Ureter (tissue), 1 donor: ENCODE results near the gene CAST. TPM values are rescaled to one million over a fixed set of nuclear protein-coding genes. Genes with fewer than 3 reads are reported as not detected.
"Not testable (repeated sequence)": the region's sequence is repeated elsewhere in the genome, so short reads cannot be mapped to it uniquely, and the experiment has no call there.

ENCODE experiments used
- DNase-seq: peaks from one replicate; pipeline ENCODE4 v3.0.0-alpha.2; 2020; ENCODE audit warnings: low spot score
- total RNA-seq: library from RNA; stranded (reverse); gene quantifications from one replicate; pipeline ENCODE4 v1.2.4, GENCODE V29; 2023
- donor health status: DM: yes; HTN: yes; CAD: no.

CAST gene, protein sequence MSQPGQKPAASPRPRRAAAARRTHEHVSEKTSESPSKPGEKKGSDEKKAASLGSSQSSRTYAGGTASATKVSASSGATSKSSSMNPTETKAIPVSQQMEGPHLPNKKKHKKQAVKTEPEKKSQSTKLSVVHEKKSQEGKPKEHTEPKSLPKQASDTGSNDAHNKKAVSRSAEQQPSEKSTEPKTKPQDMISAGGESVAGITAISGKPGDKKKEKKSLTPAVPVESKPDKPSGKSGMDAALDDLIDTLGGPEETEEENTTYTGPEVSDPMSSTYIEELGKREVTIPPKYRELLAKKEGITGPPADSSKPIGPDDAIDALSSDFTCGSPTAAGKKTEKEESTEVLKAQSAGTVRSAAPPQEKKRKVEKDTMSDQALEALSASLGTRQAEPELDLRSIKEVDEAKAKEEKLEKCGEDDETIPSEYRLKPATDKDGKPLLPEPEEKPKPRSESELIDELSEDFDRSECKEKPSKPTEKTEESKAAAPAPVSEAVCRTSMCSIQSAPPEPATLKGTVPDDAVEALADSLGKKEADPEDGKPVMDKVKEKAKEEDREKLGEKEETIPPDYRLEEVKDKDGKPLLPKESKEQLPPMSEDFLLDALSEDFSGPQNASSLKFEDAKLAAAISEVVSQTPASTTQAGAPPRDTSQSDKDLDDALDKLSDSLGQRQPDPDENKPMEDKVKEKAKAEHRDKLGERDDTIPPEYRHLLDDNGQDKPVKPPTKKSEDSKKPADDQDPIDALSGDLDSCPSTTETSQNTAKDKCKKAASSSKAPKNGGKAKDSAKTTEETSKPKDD
- total RNA-seq, result 473 TPM

DNA sequence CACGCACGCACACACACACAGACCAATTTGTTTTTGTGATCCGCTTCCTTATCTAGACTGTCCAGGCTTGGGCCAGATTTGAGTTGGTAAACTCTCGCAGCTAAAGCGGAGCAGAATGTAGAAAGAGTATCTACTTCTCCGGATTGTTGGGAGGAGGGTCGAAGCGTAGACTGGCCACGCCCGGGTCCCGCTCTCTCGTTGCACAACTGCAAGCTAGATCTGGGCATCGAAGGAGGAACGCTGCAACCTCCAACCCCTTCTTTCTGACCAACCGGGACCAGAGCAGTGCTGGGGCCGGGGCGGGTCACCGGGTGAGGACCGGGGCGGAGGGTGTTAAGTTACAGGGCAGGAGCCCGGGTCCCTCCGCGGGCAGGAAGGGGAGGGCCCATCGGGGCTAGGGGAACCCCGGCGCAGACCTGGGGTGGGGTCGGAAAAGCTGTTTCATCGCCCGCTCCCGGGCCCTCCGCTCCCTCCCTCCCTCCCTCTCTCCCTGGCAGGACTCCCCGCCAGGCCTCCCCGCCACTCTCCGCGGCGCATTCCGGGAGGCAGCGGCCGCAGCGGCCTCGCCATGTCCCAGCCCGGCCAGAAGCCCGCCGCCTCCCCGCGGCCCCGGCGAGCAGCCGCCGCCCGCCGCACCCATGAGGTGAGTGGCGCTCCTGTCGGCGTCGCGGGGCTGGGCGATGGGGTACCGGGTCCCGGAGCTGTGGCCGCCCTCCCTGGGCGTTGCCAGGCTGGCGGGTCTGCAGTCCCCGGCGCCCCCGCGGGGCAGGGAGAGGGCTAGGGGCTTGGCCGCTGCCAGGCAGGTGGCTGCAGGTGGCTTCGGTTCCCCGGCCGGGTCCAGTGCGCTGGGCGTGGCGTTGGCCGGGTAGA is at the start of gene CAST:
Gene CAST (plus strand): TSS at position 522 of the 870 bp plus-strand sequence. CDS start 47 bp downstream, at position 569.
- DNase-seq, result peak; percentile 95

DNA sequence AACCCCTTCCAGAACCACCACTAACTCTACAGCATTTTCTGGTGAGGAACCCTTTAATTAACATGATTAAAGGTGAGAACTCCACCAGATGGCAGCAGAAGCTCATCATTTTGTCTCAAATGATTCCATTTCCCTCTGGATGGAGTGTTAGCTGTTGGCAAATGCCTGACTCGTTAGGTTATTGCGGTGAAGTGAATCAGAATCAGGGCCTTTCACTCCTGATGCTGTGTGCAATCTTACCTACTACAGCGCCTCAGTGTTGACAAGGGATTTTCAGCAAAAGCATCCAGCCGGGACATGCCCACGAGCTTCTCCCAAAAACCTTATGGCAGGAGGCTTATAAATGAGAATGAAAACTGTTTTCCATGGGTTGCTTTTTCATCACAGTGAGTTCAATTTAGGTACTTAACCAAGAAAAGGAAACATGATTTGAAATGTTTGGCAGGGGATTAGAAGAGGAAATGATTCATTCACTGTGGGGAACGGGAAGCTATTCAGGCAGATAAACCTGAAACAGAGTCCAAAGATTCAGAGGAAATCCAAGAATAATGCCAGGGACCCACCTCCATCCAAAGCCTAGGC is 48.0 kb upstream of the CAST start:
- DNase-seq, result peak; percentile 73

DNA sequence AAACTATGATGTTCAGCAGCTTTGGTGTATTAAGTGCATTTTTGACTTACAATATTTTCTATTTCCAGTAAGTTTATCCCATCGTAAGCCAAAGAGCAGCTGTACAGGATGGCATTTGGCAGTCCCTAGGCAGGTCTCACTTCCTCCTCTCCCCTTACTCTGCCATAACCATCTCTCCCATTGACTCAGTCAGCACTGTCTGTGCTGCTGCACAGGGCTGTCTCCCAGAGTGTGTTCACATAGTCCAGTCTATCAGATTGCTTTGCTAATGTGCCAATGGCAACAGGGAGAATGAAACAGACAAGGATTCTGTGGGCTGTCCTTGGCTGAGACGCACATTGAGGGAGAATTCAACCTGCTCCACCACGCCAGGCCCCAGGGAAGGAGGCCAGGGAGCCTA is 47.0 kb upstream of the CAST start:
- DNase-seq, result no peak

DNA sequence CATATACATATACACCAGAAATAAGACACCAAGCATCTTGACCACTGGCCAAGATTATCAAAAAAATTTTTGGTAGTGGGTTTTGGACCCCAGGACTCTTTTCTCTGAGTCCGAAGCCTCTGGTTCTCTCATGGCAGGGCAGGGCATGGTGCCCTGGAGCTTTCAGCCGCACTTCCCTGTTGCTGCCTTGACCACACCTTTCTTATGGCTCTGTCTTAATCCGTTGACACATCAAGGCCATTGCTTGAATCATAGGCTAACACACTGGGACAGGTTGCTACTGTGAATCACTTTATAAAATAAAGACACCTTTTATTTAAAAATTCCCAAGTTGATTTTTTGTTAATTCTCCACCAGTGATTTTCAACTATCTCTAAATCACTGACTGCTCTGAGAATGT is 45.4 kb upstream of the CAST start:
- no peak for DNase-seq

DNA sequence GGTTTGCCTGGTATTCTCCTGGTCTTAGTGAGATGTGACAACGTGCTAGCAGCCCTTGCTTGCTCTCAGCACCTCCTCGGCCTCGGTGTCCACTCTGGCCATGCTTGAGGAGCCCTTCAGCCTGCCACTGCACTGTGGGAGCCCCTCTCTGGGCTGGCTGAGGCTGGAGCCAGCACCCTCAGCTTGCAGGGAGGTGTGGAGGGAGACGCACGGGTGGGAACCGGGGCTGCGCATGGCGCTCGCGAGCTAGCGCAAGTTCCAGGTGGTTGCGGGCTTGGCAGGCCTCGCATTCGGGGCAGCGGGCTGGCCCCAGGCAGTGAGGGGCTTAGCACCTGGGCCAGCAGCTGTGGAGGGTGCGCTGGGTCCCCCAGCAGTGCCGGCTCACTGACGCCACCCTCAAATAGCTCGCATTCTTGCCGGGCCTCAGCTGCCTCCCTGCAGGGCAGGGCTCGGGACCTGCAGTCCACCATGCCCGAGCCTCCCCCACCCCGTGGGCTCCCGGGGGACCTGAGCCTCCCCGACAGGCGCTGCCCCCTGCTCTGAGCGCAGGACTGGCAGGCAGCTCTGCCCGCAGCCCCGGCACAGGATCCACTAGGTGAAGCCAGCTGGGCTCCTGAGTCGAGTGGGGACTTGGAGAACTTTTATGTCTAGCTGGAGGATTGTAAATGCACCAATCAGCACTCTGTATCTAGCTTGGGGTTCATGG is 43.7 kb upstream of the CAST start:
- DNase-seq, result not testable (repeated sequence)

DNA sequence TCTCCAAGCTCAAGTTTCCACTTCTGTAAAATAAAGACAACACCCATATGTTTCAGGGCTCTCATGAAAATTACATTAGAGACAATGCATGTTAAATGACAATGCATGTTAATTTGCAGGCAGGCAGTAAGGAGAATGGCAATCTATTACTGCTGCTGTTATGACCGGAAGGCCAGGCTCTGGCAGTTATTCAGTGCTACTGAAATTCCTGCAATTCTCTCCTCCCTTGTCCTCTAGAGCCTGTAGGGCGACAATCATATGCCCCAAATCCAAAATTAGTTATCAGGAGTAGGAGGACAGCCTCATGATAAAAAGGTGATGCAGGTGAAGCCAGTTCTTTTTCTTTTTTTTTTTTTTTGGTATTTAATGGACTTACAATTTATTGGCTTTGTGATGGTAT is 42.2 kb upstream of the CAST start:
- DNase-seq, result no peak

DNA sequence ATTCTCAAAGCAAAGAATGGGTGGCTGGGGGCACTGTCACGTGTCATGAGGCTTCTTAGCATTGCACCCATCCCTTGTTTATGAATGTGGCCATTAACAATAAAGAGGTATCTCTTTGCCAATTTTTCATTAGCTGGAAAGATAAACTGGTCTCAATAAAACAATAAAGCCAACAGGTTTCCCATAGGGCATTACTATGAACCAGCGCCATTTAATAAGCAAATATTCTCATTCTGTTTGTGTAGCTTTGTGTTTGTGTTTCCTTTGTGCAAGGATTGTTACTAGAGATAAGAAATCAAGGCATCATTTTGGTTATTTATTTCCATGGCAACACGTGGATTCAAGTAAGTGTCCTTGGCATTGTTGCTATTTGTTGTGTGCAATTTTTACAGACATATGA is 37.6 kb upstream of the CAST start:
- DNase-seq, result no peak

DNA sequence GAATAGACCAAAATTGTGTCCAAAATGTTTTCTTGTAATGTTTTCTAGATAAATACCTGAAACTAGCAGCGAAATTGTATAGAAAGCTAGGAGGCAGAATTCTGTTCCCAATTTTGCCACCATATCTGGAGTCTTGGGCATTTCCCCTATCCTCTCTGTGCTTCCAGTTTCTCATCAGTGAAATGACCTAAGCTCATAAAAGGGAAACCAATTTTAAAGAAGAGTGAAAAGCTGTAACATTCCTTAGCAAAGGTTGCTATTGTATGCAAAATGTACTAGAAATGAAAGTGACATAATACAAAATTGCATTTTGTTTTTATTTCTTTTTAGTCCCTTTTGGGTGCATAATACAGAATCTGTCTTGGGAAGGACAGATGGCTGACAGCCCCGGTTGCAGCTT is 36.8 kb upstream of the CAST start:
- DNase-seq, result no peak

DNA sequence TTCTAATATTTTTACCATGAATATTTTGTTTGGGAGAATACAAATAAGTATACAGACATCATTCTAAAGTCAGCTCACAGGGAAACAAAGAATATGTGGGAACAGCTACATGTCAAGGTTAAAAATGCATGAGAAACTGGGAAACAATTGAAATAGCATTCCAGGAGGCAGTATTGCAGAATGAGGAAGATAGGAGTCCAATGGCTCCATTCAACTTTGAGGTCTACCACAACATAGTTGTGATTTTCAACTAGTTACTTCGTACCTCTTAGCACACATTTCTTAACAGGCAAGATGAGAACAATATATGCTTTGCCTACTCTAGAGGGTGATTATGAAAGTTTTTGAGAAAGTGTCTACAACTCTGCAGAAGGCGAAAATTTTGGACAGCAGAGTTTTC is 35.2 kb upstream of the CAST start:
- no peak for DNase-seq

DNA sequence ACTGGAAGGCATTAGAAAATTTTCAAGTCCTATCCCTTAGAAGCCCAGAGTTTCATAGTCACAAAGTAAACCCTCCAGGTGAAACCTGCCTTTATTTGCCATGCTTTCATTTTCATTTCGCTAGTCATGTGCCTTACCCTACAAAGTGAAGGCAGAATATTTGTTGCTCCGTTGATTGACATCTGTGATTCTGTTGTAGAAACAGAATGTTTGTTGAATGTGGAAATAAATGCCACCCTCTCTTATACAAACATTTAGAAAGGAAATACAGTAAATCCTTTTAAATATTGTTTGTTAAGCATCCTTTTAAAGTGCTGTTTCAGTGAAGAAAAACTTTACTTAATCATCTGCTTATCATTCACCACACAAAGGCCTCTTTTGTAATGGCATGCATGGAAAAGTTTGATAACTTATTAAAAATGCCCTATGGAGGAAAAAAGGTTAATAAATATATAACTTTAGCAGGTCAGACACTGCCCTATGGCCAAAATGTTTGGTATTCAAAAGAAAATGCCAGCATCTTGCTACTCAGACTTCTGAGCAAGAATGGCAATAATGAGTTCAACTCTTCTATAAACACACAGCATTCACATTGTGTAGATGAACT is 34.3 kb upstream of the CAST start:
- DNase-seq, result no peak

DNA sequence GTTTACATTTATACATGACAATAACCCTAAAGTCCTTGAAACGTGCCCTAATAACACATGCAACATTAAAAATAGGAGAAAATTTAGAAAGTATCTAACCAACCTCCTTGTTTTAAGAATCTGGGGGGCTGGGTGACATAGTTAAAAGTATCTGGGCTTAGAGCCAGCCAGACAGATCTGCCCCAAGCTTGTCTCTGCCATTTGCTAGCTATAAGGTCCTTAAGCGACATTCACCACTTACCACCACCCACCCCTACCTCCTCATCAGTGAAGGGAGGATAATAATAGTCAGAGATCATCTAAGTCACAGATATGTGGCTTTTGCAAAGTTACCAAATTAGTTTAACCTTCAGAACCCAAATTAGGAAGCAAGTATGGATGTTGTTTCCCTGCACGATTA is 33.8 kb upstream of the CAST start:
- DNase-seq, result no peak

DNA sequence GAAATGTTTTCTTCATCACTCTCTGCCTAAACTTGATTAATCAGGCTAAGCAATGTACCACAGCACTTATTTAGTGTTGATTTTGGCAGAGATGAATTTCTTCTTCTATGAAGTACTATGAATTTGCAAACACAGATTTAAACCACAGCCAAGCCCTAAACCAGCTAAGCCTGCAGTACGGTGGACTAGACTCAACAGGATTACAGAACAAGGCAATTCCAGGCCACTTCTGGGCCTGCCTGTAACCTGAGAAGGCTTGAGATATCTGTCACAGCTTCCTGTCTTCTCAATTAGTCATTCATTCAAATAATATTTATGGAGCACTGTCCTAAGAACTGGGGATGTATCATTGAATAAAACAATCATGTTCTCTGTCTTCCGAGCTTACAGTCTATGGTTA is 32.4 kb upstream of the CAST start:
- DNase-seq, result peak; percentile 66

DNA sequence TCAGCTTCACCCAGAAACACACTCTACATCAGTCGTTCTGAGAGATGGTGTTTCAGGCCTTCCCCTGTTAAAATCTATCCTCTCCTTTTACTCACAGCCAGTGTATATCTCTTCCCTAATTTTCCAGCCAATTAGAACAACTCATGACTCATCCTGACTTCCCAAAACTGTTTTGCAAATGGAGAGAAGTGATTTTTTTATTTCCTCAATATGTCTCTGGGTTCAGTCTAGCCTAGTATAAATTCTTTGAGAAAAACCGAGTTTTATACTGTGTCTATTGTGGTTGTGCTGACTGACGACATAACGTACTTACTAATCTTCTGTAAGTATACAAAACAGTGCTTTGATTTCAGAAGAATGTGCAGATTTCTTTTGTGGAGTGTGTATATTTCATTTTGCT is 28.4 kb upstream of the CAST start:
- DNase-seq, result no peak

DNA sequence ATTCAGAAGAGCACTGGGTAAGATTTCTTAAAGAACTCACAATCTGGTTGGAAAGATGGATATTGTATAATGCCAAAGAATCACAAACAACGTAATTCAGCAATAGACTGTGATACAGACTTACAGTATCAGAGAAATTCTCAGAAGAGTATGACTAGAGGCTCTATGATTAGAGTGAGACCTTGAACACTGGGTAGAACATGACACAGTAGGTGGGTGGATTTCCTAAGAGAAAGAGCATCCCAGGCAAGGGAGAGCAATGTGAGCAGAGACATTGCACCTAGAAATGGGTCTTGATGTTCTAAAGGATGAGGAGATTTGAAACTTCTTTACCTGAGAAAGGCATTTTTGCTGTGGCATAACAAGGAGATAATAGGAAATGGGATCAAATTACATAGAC is 27.3 kb upstream of the CAST start:
- DNase-seq, result no peak

DNA sequence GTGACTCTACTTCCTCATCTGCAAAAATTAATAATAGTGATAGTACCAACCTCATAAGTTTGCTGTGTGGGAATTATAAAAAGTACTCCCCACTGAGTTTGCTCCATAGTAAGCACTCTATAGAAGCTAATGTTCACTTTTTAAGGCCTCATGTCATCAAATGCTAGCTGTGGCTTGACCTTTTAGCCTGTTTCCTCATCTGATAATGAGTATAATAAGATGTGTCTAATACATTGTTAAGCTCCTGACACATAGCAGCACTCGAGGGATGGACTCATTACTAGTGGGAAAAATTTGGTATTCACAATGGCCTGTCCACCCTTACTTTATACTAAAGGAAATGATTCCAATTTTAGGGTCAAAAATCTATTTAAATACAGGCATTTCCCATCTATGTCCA is 26.1 kb upstream of the CAST start:
- DNase-seq, result no peak

DNA sequence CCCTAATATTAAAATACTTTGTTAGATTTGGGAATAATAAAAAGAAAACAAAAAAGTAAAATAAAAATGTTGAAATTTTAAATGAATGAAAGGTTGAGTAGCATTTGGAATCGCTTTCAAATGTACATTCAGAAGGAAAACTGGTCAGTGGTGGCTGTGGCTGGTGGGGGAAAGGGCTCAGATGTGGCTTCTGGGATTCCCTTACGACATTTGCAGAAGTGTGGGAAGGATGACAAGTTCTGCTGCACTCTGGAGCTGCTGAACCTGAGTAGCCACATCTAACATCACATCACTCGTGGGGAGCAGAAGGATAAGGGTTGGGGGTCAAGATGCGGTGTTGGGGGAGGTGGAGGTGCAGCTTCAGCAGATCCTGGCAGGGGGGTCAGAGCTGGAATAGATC is 25.6 kb upstream of the CAST start:
- no peak for DNase-seq

DNA sequence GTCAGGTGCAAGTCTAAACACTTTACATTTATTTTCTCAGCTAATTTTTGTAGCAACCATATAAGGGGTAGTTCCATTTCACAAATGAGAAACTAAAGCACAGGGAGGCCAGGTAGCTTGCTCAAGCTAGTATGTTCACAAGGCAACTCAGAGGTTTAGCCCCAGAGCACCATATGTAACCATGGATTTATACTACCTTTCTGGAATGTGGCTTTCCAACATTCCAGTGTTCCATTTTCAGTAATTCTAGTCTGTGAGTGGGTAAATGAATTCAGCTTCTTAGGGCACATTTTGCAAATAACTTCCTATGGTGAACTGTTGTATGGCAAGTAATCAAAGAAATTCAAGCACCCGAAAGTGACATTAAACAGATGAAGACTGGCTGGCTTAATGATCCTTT is 25.0 kb upstream of the CAST start:
- DNase-seq, result no peak

DNA sequence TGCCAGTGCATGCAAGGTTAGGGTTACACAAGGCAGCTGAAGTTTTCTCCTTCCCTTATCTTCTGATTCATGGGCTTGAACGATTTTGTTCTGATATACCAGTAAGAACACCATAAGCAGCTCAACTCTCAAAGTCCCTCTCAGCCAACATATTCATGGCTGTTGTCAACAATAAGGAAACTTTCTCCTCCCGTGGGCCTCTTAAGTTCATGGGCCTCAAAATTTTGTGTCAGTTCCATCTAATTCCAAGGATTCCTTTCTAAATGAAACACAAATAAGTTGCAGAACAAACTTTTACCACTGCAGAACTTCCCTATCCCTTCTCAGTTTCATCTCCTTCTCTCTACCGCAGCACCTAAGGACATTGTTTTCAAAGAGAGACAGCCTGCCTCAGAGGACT is 23.6 kb upstream of the CAST start:
- DNase-seq, result no peak

DNA sequence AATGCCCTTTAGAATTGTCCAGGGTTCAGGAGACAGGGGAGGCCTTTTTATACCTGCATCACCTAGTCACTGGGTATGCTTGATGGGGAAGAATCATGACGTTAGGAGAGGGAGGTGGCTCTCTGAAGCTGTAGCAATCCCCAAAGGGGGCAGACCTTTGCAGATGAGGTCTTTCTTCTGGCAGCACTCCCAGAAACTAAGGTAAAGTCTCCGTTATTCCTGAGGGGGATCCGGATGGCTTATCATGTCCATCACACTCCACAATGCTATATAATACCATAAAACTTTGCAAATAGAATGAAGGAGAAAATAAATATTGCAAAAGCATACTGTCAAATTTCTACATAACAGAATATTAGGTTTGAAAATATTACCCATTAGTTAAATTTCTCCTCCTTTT is 21.5 kb upstream of the CAST start:
- no peak for DNase-seq

DNA sequence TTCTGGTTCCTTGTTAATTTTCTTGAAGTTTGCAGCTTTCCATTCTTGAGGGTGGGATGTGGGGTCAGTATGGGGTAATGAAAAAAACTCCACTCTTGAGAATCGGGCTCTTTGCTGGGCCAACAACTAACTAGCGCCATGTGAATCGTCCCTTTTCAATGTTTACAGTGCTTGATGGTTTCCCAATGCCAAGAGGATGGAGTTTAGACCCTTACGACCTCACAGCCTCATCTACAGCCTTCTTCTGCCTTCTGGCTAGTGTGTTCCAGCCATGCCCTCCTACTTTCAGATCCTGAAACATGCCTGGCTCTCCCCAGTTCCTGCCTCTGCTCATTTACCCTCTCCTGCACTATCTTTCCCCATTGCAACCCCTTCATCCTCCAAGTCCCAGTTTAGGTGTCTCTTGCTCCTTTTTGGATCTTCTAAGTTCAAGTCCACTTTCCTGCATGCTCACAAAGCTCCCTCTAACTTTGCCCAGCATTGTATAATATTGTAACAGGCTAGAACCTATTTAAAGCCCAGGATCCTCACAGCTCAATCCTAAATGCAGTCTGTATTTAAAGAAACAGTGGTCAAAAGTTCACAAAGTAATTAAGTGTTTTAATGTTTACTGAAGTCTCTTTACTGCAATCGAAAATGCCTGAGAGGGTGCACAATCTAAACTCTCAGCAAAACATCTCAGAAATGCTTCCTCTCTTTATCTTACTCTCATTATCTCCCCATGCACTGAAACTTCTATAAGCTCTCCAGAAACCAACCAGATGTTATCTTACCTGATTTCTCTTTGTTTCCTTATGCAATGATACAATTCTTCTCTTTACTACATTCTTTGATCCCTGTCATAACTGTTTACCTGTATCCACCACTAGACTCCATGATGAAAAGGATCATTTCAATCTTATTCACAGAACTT is 20.6 kb upstream of the CAST start:
- DNase-seq, result no peak
